ENCODE results near the gene SLITRK6. TPM values are rescaled to one million over a fixed set of nuclear protein-coding genes. Genes with fewer than 3 reads are reported as not detected.
"Not testable (repeated sequence)": the region's sequence is repeated elsewhere in the genome, so short reads cannot be mapped to it uniquely, and the experiment has no call there.

SLITRK6 gene
- total RNA-seq (2014; rRNA removed; shearing (Covaris generic)): 9.2 and 10.2 TPM in 2 replicates

DNA sequence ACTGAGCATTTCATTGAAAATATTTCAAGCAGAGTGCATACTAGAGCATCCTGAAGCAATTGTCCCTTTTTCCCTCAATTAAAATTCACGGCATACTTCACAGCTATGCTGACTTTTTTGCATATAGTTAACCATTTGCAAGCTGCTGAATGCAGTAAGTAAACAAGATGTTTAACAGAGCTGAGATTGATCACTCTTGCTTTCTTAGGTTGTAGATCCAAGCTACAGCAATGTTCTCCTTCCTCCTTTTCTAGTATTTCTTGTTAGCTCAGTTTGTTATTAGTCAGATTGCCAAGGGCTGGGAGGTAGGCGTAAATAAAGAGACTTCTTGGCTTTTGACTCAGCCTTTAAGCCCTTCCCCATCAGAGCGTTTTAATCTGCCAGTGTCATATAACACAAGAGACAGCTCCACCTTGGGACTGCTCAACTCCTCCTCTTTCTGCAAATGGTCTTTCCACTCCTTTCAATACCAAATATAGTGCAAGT is at the start of gene SLITRK6:
Gene SLITRK6 (minus strand): TSS at position 323 of the 486 bp plus-strand sequence. CDS start 2,911 bp downstream, outside the sequence.
- DNase-seq (ENCODE audit: low spot score): peak; percentile 98

GRCh38 chr13:85847012-85847411 is 47.8 kb upstream of the SLITRK6 start:
- no peak for DNase-seq (ENCODE audit: low spot score)

DNA sequence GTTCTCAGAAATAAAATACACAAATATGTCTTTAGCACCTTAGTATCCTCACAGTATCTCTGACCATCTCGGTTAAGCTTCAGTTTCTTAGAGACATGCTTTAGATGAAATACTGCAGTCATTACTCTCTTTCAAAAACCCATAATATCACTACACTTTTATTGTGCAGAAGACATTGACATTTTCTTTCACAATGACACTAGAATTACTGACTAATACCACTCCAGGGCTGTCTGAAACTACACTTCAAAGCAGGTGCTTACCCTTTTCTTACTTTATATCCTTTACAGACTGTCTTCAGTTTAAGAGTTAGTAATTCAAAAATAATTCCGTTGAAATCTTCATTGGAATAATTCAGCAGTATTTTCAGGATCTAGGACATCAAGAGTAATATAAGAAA is 42.2 kb upstream of the SLITRK6 start:
- DNase-seq (ENCODE audit: low spot score): no peak

DNA sequence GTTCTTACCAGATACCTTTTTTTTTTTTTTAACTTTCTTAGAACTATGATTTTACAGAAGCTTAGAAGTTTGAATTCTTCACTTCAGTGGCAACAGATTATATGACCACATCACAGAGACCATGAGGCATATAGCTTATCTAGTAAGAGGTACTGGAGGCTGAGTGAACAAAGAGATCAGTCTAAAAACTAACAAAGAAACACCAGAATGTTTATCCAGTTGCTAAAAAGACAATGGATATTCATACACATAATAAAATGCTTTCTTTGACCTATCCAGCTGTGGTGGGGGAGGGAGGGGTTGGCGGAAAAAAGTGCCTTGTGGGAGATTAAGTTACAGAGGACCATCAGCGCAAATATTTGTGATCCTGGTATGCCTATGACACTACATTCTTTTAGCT is 34.7 kb upstream of the SLITRK6 start:
- no peak for DNase-seq (ENCODE audit: low spot score)

DNA sequence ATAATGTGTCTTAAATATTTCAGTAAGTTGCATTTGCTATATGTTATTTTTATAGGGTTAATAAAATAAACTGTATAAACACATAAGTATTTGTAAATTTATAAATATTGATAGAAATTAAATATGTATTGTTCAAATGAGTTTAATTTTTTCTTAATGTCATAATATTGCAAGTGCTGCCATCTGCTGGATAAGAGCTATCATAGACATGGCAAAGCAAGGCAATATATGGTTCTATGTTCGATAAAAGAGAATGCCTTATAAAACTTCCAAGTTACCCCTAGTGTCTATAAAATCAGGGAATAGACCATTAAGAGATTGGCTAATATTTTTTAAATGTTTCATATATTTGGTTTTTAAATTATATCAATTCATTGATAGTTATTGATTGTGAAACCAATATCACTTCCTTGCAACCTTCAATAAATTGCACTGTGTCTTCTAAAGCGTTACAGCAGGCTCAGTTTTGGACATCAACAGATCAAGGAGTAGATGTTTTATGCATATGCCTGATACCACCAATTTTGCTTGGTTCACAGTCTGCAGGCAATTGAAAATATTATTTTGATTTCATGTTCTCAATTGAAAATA is 29.0 kb upstream of the SLITRK6 start:
- DNase-seq (ENCODE audit: low spot score): peak; percentile 78

DNA sequence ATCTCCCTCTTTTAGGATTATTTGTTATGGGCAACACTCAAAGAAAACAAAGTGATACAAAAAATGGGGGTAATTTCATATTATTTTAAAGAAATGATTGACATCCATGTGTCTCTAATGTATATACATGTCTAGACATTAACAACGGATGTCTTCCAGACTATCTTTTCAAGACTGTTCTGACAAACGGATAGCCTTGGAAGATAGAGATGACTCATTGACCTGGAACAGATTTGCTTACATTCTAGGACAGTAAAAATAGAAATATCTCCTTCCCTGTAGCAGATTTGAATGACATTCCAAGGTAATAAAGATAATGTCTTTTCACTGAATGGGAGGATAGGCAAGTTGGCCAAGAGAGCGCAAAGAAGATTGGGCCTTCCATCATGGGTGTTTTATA is 26.2 kb upstream of the SLITRK6 start:
- DNase-seq (ENCODE audit: low spot score): no peak

DNA sequence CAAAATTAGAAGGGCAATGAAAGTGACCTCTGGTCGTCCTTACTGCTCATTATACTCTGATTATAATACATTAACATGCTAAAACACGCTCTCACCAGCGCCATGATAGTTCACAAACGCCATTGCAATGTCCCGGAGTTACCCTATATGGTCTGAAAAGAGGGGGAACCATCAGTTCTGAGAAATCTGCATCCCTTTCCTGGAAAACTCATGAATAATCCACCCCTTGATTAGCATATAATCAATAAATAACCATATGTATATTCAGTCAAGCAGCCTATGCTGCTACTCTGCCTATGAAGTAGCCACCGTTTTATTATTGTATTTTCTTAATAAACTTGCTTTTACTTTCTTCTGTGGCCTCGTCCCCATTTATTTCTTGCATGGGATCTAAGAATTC is 24.6 kb upstream of the SLITRK6 start:
- DNase-seq (ENCODE audit: low spot score): no peak

DNA sequence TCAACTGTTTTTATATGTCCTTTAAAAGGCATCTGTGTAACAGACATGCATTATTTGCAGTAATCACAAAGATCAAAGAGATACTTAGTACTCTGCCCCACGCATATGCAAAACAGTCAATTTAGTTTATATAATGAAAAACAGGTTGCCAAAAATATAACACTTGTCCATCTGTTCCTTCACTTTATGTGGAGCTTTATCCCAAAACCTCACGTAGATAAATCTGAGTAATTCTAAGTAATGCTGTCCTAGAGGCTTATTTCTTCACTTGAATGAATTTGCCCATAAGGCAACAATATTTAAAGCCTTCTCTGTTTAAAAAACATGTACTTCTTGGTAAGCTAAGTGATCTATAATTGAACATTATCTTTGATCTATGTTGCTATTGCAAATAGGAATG is 20.3 kb upstream of the SLITRK6 start:
- no peak for DNase-seq (ENCODE audit: low spot score)

DNA sequence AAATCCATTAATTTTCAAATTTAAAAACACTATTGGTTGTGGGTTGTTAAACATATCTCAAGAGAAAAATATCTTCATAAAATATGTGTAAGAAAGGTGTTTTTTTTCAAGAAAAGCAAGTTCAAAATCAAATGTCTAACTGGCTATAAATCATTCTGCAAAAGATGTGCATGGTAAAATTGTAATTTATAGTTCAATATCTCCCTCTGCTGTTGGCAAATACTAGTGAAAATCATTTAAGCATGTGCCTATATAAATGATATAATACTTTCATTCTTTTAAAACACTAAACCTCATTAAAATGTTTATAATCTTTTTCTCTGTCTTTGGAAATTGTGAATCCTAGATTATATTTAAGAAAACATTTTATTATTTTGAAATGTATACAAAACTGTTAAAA is 17.2 kb upstream of the SLITRK6 start:
- peak; percentile 63 for DNase-seq (ENCODE audit: low spot score)

DNA sequence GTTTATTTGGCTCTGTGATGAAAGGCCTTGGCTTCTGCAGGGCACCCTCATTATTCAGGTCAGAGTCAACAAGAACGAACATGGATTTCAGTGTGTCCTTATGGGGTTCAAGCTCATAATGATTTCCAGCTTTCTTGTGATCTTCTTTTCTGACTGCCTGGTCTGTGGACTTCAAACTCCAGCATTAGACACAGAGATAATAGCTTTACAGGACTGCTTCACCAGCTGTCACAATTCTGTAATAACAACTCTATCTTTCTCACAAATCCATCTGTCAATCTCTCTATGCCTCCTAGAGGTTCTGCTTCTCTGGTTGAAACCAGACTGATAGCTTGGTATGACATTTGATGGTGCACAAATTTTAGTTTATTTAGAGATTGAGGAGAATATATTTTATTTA is 13.1 kb upstream of the SLITRK6 start:
- no peak for DNase-seq (ENCODE audit: low spot score)

- DNase-seq (ENCODE audit: low spot score): no peak
Observed at GRCh38 chr13:85808811-85809210, 9.6 kb upstream of the SLITRK6 start.

DNA sequence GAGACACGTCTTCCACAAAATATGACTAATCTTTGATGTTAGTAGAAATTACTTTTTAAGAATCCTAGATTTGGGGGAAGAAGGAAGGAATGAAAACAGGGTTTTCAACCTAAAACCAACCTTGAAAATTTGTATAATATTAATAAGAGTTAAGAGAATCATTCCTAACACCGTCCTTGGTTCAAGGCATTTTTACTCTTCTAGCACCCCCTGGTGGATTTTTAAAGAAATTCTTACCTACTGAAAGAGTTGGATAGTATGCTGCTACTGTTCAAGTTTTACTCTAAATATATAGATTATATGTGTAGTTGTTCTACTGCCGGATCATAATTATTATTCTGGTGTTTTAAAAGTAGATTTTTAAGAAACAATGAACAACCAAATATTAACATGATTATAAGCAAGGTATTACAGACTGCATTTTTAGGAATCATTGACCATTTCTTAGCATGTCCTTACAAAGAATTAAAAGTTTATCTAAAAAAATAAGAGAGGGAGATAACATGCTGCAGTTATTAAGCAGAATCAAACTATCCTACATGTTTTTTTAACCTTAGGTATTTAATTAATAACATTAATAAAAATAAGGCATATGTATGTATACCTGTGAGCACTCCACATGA is 7.4 kb upstream of the SLITRK6 start:
- peak; percentile 91 for DNase-seq (ENCODE audit: low spot score)

GRCh38 chr13:85798556-85798955 is 663 bp downstream of the SLITRK6 start:
- DNase-seq (ENCODE audit: low spot score): no peak

DNA sequence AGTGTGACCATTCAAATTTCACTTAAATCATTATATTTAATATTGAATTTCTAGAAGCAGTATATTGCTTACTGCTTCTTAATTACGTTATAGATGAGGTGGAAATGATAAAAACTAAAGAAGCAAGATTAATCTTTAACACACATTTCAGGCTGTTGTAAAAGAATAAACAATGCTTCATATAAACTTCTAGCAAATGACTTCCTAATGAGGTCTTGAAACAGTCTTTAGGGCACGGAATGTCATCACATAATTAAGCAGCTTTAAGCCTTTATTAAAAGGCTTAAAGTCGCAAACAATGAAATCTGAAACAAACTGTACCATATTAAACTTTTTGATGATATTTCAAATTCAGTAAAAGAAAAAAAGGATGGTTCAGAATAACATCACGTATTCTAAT is 1.9 kb downstream of the SLITRK6 start:
- peak; percentile 45 for DNase-seq (ENCODE audit: low spot score)

GRCh38 chr13:85785205-85785604 is 14.0 kb downstream of the SLITRK6 start:
- DNase-seq (ENCODE audit: low spot score): no peak

DNA sequence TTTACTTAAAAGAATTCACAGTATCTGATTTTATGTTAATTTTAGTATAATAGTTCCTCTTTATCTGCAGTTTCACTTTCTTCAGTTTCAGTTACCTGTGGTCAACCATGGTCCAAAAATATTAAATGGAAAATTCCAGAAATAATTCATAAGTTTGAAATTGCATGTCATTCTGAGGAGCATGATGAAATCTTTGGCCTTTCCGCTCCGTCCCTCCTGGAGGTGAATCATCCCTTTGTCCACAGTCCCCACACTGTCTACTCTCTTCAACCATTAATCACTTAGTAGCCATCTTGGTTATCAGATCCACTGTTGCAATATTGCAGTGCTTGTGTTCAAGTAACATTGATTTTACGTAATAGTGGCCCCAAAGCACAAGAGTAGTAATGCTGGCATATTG is 26.9 kb downstream of the SLITRK6 start:
- DNase-seq (ENCODE audit: low spot score): no peak

GRCh38 chr13:85771856-85772255 is 27.4 kb downstream of the SLITRK6 start:
- DNase-seq (ENCODE audit: low spot score): no peak

DNA sequence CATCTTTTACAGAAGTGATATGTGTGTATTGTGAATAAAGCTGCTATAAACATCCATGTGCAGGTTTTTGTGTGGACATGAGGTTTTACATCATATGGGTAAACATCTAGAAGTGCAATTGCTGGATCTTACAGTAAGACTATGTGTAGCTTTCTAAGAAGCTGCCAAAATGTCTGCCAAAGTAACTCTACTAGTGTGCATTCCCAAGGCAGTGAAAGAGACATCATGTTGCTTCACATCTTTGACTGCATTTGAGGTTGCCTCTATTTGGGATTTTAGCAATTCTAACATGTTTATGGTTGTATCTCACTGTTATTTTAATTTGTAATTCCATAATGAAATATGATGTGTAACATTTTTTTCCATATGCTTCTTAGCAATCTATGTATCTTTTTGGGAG is 30.3 kb downstream of the SLITRK6 start:
- no peak for DNase-seq (ENCODE audit: low spot score)

GRCh38 chr13:85755123-85755522 is 44.1 kb downstream of the SLITRK6 start:
- DNase-seq (ENCODE audit: low spot score): no peak

DNA sequence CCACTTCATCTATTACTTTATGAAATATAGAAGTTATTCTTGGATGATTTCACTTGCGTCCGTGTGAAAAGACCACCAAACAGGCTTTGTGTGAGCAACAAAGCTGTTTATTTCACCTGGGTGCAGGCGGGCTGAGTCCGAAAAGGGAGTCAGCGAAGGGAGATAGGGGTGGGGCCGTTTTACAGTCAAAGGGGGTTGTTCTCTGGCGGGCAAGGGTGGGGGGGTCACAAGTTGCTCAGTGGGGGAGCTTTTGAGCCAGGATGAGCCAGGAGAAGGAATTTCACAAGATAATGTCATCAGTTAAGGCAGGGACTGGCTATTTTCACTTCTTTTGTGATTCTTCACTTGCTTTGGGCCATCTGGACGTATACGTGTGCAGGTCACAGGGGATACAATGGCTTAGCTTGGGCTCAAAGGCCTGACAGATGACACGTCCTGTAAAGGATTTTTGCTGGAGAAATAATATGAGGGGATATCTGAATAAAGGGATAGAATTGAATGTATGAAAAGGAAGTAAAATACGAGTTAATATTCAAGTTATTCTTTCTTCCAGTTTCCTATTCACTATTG is 55.9 kb downstream of the SLITRK6 start:
- not testable (repeated sequence) for DNase-seq (ENCODE audit: low spot score)
